ENCODE measurements around the gene CTNND2. TPM values are rescaled to one million over a fixed set of nuclear protein-coding genes. Genes with fewer than 3 reads are reported as not detected.
"Not testable (repeated sequence)": the region's sequence is repeated elsewhere in the genome, so short reads cannot be mapped to it uniquely, and the experiment has no call there.

Gene CTNND2
- total RNA-seq, 1 donor from 2014 or later, result 5.4 TPM

DNA sequence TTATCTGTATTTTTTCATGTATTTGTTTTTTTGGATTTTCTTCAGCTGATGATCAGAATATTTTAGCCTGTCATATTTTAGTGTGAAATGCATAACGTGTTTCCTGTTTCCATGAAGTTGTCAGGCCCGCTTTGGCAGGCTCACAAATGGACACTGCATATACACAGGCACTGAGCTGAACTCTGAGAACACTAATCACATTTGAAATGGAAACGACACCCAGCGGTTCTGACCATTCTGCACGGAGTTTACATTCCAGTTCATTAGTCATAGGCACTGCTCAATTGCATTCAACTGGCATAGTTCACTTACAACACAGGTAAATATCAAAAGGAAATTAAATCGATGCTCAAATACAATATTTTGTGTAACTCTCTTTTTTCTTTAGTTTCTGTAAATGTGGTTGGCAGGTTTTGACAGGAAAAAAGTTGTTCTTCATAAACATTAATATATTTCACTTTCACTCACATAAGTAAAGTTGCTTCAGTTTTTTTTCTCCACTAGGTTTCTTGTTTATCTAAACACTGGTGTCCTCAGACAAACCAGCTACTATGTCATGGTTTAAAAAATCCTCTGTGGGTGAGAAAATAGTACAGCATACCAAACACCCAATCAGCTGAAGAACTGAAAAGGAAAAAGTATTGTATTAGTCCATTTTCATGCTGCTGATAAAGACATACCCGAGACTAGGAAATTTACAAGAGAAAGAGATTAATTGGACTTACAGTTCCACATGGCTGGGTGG, 584.2 kb downstream of the CTNND2 start:
- DNase-seq (no peak), ATAC-seq (no peak)
- intact Hi-C loops (cut with micrococcal nuclease), result no loop called here

DNA sequence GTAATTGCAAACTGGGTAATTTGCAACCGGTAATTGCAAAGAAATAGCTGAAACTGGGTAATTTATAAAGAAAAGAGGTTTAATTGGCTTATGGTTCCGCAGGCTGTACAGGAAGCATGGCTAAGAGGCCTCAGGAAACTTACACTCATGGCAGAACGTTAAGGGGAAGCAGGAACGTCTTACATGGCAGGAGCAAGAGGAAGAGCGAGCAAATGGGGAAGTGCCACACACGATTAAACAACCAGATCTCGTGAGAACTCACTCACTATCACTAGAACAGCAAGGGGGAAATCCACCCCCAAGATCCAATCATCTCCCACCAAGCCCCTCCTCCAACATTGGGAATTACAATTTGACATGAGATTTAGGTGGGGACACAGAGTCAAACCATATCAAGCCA, 590.6 kb downstream of the CTNND2 start:
- intact Hi-C loops (cut with micrococcal nuclease); DNase-seq; ATAC-seq: not testable (repeated sequence)

DNA sequence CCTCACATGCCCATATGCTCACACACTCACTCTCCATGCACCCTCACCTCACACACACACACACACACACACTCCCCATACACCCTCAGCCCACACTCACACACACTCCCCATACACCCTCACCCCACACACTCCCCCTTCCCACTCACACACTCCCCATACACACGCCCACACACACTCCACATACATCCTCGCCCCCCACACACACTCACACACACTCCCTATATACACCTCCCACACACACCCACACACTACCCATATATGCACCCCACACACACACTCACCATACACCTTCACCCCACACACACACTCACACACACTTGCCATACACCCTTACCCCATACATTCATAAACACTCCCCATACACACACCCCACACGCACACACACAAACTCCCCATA, 592.5 kb downstream of the CTNND2 start:
- no peak for ATAC-seq

DNA sequence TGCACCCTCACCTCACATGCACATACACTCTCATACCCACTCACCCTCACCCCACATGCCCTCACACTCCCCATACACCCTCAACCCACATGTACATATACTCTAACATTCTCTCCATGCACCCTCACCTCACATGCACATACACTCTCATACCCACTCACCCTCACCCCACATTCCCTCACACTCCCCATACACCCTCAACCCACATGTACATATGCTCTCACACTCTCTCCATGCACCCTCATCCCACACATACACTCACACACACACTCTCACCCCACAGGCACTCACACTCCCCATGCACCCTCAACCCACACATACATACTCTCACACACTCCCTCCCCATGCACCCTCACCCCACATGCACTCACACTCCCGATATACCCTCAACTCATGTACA, 593.0 kb downstream of the CTNND2 start:
- DNase-seq (no peak), ATAC-seq (peak; percentile 17)
- intact Hi-C loops (cut with micrococcal nuclease), result no loop called here

More for the DNA sequence above, 592.5 kb downstream of the CTNND2 start:
- DNase-seq, result no peak
- intact Hi-C loops (cut with micrococcal nuclease), result no loop called here

DNA sequence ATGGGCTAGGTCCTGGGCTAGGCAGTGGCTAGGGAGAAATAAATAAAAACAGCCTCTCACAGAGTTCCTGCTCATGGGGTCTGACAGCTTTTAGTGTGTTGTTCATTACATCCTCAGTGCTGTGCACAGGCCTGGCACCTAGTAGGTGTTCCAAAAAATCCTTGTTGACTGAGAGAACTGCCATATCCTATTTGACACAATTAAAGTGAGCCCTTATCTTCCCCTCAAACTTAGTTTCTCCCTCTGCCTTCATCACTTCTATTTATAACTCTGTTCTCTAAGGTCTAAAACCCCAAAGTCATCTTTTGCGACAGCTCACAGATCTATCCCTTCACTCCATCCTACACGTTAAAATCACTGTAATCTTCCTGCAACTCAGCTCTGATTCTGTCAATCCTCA, 594.1 kb downstream of the CTNND2 start:
- peak; percentile 77 for ATAC-seq
- intact Hi-C loops (cut with micrococcal nuclease), result no loop called here
- no peak for DNase-seq

DNA sequence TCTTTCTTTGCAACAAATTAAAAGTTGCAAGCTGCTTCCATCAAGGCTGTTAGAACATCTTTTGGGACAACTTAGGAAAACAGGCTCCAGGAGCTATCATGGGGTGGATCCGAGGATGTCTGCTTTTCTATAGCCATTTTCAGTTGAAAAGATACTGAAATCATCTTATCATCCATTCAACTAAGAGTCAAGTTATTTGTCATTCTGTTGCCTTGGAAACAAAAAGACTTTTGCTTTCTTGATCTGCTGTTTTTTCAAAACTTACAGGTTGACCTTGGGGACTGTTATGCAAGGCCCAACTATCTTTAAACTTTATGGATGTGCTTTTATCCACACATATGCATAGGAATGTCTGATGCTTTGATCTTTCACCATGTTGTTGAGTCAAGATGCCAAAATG, 597.9 kb downstream of the CTNND2 start:
- DNase-seq, result no peak
- intact Hi-C loops (cut with micrococcal nuclease), result no loop called here
- ATAC-seq, result no peak

DNA sequence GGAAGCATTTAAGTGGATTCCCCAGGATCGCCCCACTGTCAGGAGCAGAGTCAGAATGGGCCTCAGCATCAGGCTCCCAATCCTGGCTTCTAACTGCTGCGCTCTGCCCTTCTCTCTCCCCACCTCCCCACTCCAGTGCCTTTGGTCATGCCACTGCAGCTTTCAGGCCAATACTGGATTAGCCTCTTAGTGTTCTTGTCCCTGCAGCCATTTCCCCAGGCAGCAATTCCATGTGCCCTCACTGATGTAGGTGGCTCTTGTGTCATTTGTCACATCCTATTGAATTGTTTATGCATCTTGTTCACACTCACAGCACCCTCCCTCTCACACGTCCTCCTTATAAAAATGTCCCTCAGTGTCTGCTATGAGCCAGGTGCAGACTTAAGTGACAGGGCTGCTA, 599.0 kb downstream of the CTNND2 start:
- DNase-seq (no peak), ATAC-seq (no peak)
- intact Hi-C loops (cut with micrococcal nuclease), result no loop called here

DNA sequence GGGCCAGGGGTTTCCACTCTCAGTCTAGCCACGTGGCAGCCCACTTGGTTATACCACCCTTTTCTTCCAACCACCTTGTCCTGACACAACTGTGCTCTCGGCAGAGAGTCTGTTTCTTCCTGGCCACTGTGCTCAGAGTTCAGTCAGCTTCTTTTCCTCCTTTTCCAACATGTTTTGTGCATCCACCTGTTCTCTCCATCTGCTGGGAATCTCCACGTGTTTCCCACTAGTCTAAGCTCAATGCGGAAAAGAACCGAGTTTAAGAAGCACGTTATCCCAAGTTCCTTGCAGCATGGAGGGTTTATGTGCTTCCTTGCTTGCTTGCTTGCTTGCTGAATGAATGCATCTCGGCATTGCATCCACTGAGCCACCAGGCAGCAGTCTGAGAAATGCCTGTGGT, 599.6 kb downstream of the CTNND2 start:
- DNase-seq (no peak), ATAC-seq (no peak)
- intact Hi-C loops (cut with micrococcal nuclease), result no loop called here

DNA sequence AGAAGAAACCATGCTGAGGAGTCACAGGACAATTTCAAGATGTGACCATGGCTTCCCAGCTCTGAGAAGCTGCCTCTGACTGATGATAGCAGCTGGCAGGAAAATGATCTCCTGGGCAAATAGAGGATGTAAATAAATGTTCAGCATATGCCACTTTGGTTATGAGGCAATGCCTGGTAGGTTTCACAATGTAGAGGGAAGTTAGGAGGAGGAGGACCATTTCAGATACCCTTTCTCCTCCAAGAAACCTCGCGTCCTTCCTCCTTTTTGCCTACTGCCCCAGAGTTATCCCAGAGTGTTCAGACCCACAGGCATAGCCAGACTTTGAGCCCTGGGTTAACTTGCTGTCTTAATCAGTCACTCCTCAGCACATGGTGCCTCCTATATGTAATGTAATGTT, 601.6 kb downstream of the CTNND2 start:
- ATAC-seq, result no peak
- DNase-seq, result no peak
- intact Hi-C loops (cut with micrococcal nuclease), result no loop called here

DNA sequence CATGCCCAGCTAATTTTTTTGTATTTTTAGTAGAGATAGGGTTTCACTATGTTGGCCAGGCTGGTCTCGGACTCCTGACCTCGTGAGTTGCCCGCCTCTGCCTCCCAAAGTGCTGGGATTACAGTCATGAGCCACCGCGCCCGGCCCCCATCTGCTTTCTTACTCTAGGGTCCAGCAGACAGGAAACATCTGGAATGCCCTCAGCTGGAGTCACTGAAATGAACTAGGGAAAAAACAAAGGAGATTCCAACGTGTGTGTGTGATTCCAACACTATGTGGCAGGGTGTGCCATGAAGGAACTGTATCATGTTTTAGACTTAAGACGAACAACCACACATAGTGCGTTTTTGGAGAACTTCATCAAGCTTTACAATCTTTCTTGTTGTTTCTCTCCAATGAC, 603.1 kb downstream of the CTNND2 start:
- ATAC-seq (no peak), DNase-seq (no peak)
- intact Hi-C loops (cut with micrococcal nuclease), result no loop called here

DNA sequence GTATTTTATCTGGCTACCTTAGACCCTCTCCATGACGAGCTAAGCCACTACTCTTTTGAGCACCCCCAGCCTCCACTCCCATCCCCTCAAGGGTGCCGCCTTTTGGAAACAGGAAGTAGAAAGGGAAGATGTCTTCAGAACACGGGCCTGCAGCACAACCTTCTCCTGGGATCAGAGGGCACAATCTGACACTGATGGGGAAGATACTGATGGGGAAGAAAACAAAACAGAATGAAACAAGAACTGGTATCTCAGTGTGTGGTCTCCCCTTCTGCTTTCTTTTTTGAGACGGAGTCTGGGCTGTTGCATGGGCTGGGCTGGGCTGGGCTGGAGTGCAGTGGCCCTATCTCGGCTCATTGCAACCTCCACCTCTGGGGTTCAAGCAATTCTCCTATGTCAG, 603.5 kb downstream of the CTNND2 start:
- DNase-seq (no peak), ATAC-seq (no peak)
- intact Hi-C loops (cut with micrococcal nuclease), result no loop called here

DNA sequence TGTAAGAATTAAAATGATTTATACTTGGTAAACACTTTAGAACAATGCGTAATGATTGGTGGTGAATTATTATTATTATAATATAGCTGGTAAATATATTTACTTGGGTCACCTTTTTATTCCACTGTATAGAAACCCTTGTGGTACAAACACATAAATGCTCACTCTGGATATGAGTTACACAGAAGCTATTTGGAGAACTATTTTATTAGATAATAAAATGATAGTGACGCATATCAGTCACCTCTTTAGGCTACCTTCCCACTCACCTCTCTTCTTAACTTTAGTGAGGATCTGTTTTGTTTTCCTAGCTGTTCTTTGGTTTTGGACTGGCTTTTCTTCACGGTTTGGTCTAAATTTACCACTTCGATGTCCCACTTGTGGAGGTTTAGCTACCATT, 605.4 kb downstream of the CTNND2 start:
- ATAC-seq, result no peak
- no peak for DNase-seq
- intact Hi-C loops (cut with micrococcal nuclease), result no loop called here

DNA sequence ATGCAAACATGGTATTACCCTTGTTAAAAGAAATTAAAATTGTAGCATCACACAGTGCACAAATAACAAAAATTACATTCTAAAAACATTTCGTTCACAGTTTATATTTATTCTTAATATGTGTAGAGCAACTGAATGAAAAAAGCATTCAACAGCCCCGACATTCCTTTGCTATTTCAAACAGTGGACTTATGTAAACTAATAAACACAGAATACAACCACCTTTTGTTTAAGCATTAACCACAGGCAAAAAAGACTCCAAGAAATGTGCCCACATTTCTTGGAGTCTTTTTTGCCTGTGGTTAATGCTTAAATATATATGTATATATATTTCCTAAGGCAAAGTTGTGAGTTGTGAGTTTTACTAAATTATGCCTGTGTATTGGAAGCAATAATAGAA, 610.7 kb downstream of the CTNND2 start:
- DNase-seq, result no peak
- intact Hi-C loops (cut with micrococcal nuclease), result no loop called here
- no peak for ATAC-seq

DNA sequence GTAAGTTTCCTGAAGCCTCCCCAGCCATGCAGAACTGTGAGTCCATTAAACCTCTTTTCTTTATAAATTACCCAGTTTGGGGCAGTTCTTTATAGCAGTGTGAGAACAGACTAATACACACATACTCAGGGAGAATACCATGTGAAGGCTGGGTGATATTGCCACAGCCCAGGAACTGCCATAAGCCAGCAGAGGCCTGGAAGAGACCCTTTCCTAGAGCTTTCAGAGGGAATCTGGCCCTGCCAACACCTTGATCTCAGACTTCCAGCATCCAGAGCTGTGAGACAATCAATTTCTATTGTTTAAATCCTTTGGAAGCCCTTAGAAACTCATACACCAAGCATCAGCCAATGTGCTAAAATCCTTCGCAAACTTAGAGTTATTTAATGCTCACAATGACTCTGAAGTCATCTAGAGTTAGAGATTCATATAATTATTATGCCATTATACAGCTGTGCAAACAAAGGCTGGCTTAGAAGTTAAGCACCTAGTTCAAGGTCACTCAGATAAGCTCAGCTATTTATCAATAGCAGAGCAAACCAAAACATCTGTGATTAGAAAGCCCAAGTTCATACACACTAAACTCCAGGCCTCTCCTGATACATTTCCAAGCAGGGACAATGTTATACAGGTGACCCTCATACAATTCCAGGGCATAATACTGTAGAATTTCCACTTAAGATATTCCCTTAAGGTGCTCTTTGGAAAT, 611.4 kb downstream of the CTNND2 start:
- no peak for DNase-seq
- no peak for ATAC-seq
- intact Hi-C loops (cut with micrococcal nuclease), result no loop called here

DNA sequence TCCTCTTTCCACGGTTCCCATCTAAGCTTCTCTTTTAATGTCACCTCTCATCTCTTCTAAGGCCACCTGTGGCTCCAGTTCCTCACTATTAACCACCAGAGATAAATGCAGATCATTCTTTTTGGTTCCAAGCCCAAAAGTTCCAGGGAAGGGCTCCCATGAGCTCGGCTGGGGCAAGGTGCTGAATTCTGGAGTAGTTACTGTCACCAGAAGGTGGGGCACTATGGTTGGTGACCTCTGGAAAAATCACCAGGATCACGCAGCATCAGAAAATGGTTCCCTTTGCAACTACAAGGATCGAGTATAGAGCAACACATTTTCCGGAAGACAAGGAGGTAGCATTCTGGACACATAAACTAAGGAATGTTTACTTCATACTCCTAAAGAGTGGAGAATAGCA, 614.5 kb downstream of the CTNND2 start:
- intact Hi-C loops (cut with micrococcal nuclease), result no loop called here
- ATAC-seq (peak; percentile 33), DNase-seq (no peak)

DNA sequence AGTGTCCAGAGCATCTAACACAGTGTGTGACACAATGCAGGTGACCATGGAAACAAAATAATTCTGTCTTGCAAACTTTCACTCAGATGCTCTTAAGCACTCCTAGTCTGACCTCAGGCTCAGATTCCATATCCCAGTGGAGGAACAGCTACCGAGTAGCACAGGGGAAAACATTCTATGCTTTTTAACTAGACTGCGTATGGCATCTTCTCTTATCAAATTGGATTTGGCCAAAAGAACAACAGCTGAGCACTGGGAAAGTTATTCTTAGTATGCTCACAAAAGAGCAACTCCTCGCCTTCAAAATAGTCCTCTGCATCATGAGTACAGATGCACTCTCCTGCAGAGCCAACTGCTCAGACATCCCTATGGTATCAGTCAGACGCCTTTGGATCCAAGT, 615.0 kb downstream of the CTNND2 start:
- DNase-seq, result no peak

DNA sequence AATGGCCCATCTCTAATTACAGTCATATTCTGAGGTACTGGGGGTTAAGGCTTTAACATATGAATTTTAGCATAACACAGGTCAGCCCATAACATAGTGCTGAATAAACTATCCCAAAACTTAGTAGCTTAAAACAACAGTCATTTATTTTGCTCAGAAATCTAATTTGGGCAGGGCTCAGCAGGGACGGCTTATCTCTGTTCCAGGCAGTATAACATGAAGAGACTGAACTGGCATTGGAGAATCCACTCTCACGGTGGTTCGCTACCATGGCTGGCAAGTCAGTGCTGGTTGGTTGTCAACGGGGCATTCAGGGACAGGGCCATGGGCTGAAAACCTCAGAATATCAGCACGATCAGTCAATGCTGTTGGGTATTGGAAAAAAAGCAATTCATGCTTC, 622.4 kb downstream of the CTNND2 start:
- ATAC-seq (no peak), DNase-seq (no peak)
- intact Hi-C loops (cut with micrococcal nuclease), result no loop called here

More for the DNA sequence above, 615.0 kb downstream of the CTNND2 start:
- ATAC-seq, result peak; percentile 79
- intact Hi-C loops (cut with micrococcal nuclease), result no loop called here

DNA sequence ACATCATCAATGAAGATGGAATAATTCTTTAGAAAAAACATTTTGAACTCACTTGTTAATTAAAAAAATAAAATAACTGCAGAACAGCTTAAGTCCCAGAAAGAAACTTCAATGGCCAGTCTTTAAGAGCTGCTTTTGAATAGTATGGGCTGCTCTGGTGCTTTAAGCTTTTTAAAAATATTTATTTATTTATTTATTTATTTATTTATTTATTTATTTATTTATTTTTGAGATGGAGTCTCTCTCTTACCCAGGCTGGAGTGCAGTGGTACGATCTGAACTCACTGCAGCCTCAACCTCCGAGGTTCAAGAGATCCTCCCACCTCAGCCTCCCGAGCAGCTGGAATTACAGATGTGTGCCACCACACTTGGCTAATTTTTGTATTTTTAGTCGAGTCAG, 626.9 kb downstream of the CTNND2 start:
- ATAC-seq, result no peak
- no peak for DNase-seq
- intact Hi-C loops (cut with micrococcal nuclease), result no loop called here

DNA sequence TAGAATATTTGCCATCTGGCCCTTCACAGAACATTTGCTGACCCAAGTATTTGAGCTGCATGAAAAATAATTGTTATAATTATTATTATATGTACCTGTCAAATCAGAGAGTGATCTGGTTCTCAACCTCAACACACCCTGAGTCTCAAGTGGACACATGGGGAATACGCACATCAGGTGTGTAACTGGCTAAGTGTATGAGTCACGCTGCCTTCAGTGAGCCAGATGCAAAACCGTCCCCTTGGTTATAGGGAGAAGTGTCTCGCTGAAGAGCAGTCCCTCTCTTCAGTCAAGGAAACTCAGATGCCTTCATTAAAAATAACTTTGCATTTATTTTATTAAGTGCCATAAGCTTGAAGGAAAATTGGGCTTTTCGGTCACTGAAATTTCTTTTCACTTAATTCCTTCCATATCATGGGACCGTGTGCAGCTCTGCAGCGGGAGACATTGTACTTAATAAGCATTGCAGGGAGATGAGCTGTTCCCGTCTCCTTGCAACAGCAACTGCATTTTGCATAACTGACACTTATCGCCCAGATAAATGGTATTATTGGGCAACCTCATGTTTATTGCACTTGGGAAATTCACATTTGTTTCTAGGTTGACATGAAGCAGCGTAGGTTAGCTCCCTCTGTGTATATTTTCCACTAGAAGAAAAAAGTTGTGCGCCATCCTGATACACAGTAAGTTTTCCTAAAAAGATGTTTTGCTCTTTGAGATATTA, 630.9 kb downstream of the CTNND2 start:
- intact Hi-C loops (cut with micrococcal nuclease), result no loop called here
- ATAC-seq (no peak), DNase-seq (no peak)

DNA sequence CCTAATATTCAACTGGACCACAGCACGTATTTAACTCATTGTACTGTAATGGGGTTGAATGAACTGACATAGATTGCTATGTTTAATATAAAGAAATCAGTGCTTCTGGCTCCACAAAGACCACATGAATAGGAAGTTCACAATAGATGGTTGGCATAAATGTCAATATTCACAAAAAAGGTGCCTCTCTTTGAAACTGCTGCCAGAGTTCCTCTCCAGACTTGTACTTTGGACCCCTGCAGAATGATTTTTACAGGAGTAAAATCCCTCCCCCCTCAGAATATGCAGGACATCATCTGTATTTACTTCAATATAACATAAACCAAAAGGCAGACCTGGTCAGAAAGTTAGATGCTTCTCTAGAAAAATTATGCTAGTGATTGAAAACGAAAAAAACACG, 634.7 kb downstream of the CTNND2 start:
- ATAC-seq (no peak), DNase-seq (no peak)
- intact Hi-C loops (cut with micrococcal nuclease), result loop anchor here (10.0 kb wide), 1 partner anchor 355 kb away; no protein-coding TSS in a partner anchor

Measured in left ventricle myocardium superior (tissue), 1 donor.